Endothelial cell of umbilical vein (primary cell): ENCODE results near the gene CCDC190. TPM values are rescaled to one million over a fixed set of nuclear protein-coding genes. Genes with fewer than 3 reads are reported as not detected.

Experiments
- BruUV-seq: library from RNA; stranded (reverse); fragments of 400-500 nt; replicated peaks from 2 replicates; lab custom pipeline; 2021; lab: Mats Ljungman, UMichigan
- CTCF ChIA-PET: fragments of 300-600, 350-600 bp; sonication (Branson Sonifier 250); formaldehyde crosslinking; loops from one replicate; lab custom pipeline; 2021; ENCODE audit warnings: antibody characterized with exemption, inconsistent platforms; lab: Charles Lee
- POLR2A ChIA-PET: fragments of 300-600, 350-600 bp; sonication (Branson Sonifier 250); formaldehyde crosslinking; loops from one replicate; lab custom pipeline; 2021; ENCODE audit warnings: antibody characterized with exemption, inconsistent platforms; lab: Charles Lee
- DNase-seq: peaks from one replicate; pipeline ENCODE4 v3.0.0-alpha.2; 2011; ENCODE audit warnings: low read depth, low spot score
- FAIRE-seq: peaks from 2 replicates; lab custom pipeline; 2011; peaks lifted over from hg19 to GRCh38; lab: Jason Lieb, UNC
- H2AFZ ChIP-seq: 2 replicates; pipeline ENCODE4 v1.6.0; 2012; ENCODE audit warnings: low read depth, low read length, control low read depth, inconsistent platforms
- H3K27ac ChIP-seq: 2 replicates; pipeline ENCODE4 v1.5.1; 2011; ENCODE audit warnings: low read depth, mild to moderate bottlenecking, control low read depth, low read length, moderate library complexity; ENCODE audit not compliant: insufficient read depth
- H3K27me3 ChIP-seq, 2 experiments: 2 replicates each; pipeline versions ENCODE4 v1.6.0 to v1.6.1; 2011; ENCODE audit warnings: low read length in 2 of 2, mixed read lengths in 1 of 2; ENCODE audit not compliant: control insufficient read depth in 2 of 2, insufficient read depth in 2 of 2
- H3K36me3 ChIP-seq, 2 experiments: 2 replicates in 1 of 2; 3 replicates in 1 of 2; pipeline ENCODE4 v1.5.1; 2011; ENCODE audit warnings: low read length in 2 of 2, mild to moderate bottlenecking in 1 of 2, moderate library complexity in 1 of 2; ENCODE audit not compliant: control insufficient read depth in 2 of 2, insufficient read depth in 2 of 2; ENCODE audit errors: extremely low read depth in 1 of 2
- H3K4me1 ChIP-seq: 3 replicates; pipeline ENCODE4 v1.5.1; 2011; ENCODE audit warnings: mild to moderate bottlenecking, low read length; ENCODE audit not compliant: control insufficient read depth, insufficient read depth; ENCODE audit errors: extremely low read depth
- H3K4me2 ChIP-seq: 2 replicates; pipeline ENCODE4 v1.6.1; 2011; ENCODE audit warnings: low read length, control low read depth, mixed read lengths; ENCODE audit not compliant: insufficient read depth
- H3K4me3 ChIP-seq, 3 experiments: fragments of 200-600 bp in 1 of 3; sonication (generic), shearing (Covaris generic) in 1 of 3; replicated peaks in 1 of 3; 2 replicates each; pipeline ENCODE4 v1.5.1; 2011 to 2016; ENCODE audit warnings: control low read depth in 3 of 3, low read length in 3 of 3, mild to moderate bottlenecking in 2 of 3, inconsistent platforms in 1 of 3, low read depth in 1 of 3, moderate library complexity in 1 of 3; ENCODE audit not compliant: insufficient read depth in 1 of 3
- H3K79me2 ChIP-seq: 2 replicates; pipeline ENCODE4 v1.6.0; 2012; ENCODE audit warnings: low read length, inconsistent platforms; ENCODE audit not compliant: control insufficient read depth, insufficient read depth
- H3K9ac ChIP-seq: replicated peaks from 2 replicates; pipeline ENCODE3; 2011; ENCODE audit warnings: low read length, control low read depth; ENCODE audit not compliant: insufficient read depth; ENCODE audit errors: extremely low read depth
- H3K9me1 ChIP-seq: replicated peaks from 3 replicates; pipeline ENCODE4 v1.6.0; 2011; ENCODE audit warnings: mild to moderate bottlenecking, low read length; ENCODE audit not compliant: control insufficient read depth, insufficient read depth; ENCODE audit errors: extremely low read depth
- H3K9me3 ChIP-seq: replicated peaks from 2 replicates; pipeline ENCODE4 v1.5.1; 2012; ENCODE audit warnings: low read length, inconsistent platforms; ENCODE audit not compliant: control insufficient read depth, insufficient read depth
- H4K20me1 ChIP-seq: replicated peaks from 2 replicates; pipeline ENCODE3; 2011; ENCODE audit warnings: mild to moderate bottlenecking, low read length; ENCODE audit not compliant: control insufficient read depth, insufficient read depth; ENCODE audit errors: extremely low read depth
- EZH2 ChIP-seq: IDR thresholded peaks from 2 replicates; pipeline ENCODE4 v1.6.1; 2012; ENCODE audit warnings: borderline replicate concordance, low read depth, mild to moderate bottlenecking, moderate library complexity, low read length, inconsistent platforms; ENCODE audit not compliant: severe bottlenecking
- FOS ChIP-seq: IDR thresholded peaks from 2 replicates; pipeline ENCODE4 v1.6.1; 2011; ENCODE audit warnings: mild to moderate bottlenecking, low read length, moderate library complexity, borderline replicate concordance; ENCODE audit not compliant: insufficient read depth
- GATA2 ChIP-seq: IDR thresholded peaks from 2 replicates; pipeline ENCODE4 v1.7.0; 2011; ENCODE audit warnings: low read depth, mild to moderate bottlenecking, moderate library complexity, mixed read lengths, low read length; ENCODE audit not compliant: insufficient read length, insufficient read depth
- JUN ChIP-seq: IDR thresholded peaks from 2 replicates; pipeline ENCODE4 v1.6.1; 2011; ENCODE audit warnings: borderline replicate concordance, low read depth; ENCODE audit not compliant: insufficient read length, insufficient read depth
- MYC ChIP-seq: IDR thresholded peaks from one replicate; pipeline ENCODE4 v1.6.1; 2011; ENCODE audit warnings: mild to moderate bottlenecking, low read depth, low read length
- POLR2A ChIP-seq: IDR thresholded peaks from 2 replicates; pipeline ENCODE4 v1.6.1; 2012; ENCODE audit warnings: low read depth, mild to moderate bottlenecking, control low read depth, low read length
- POLR2AphosphoS5 ChIP-seq: IDR thresholded peaks from 2 replicates; pipeline ENCODE4 v1.6.1; 2012; ENCODE audit warnings: low read depth, mild to moderate bottlenecking, control low read depth, low read length, moderate library complexity; ENCODE audit not compliant: insufficient read depth
- dilution Hi-C: fragments of 300-500 bp; cut with MboI; formaldehyde crosslinking; loops from one replicate; pipeline ENCODE4 v1.15.0; 2019; ENCODE audit warnings: low sequenced_read_pairs; ENCODE audit not compliant: extremely low pct_ligation_motif_present
- intact Hi-C: fragments of 100-400 bp; cut with micrococcal nuclease; formaldehyde crosslinking; loops from one replicate; pipeline ENCODE4 v1.10.0; 2022
- polyA plus RNA-seq, 4 experiments: library from polyadenylated mRNA; depleted of rRNA in 3 of 4; stranded (reverse) in 3 of 4; unstranded in 1 of 4; fragments of >200 nt; gene quantifications; 2 replicates each; pipeline versions ENCODE4 v1.2.1 to v1.2.3, GENCODE V29; 2011 to 2012; ENCODE audit warnings: missing spikeins in 1 of 4
- total RNA-seq: library from RNA; stranded (reverse); gene quantifications from 2 replicates; pipeline ENCODE4 v1.2.3, GENCODE V29; 2021
- TF ChIP-seq, protein P1 (sequence below), 2 donors: IDR thresholded peaks; 1 replicate in 1 of 2; 2 replicates in 1 of 2; pipeline ENCODE4 v1.5.1; 2011; ENCODE audit warnings: low read length in 2 of 2, mild to moderate bottlenecking in 2 of 2, moderate library complexity in 2 of 2, control low read depth in 1 of 2, inconsistent platforms in 1 of 2, low read depth in 1 of 2; ENCODE audit not compliant: insufficient read depth in 1 of 2; ENCODE audit errors: extremely low read depth in 1 of 2
- TF ChIP-seq, protein P2 (sequence below): IDR thresholded peaks from 2 replicates; pipeline ENCODE4 v1.6.1; 2011; ENCODE audit not compliant: insufficient read depth, insufficient read length

CCDC190 gene
- total and polyA plus RNA-seq, 2 donors (not counting 3 experiments of a cell fraction or from before 2014, with no cell fraction given), result 3.7 to 9.0 TPM

DNA sequence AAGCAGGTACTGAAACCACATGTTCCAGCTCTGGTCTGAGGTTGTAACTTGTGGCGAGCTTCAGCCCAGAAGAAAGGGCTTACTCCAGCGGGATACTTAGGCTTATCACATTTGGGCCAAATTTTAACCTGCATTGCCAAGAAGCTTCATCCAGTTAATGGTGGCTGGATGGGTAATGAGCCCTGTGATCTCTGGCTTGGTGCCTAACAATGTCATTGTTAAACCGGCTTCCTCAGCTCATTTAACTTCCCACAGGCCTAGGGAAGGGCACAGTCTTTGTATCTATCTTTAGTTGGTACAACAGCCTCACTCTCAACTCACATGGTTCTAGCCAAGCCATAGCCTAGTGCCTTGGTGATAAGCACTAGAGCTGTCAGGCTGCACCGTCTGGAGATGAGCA, 43.6 kb upstream of the CCDC190 start:
- POLR2A ChIA-PET, result no interaction called here
- Histone ChIP-seq H4K20me1 (no peaks in the 10 kb centered on the region), H3K27me3 (no peaks in the 10 kb centered on the region), H3K27ac (no peak overlapping the region), H3K4me3 (no peak overlapping the region), H3K36me3 (no peaks in the 10 kb centered on the region), H3K9ac (no peak overlapping the region), H3K9me3 (no peaks in the 10 kb centered on the region), H3K79me2 (no peaks in the 10 kb centered on the region), H3K9me1 (no peaks in the 10 kb centered on the region), H3K4me1 (peaks cover 19% of the 10 kb centered on the region), H2AFZ (no peak overlapping the region), H3K4me2 (no peak overlapping the region)
- dilution Hi-C loops (no loop called here), intact Hi-C loops (no loop called here)
- CTCF ChIA-PET, result interaction anchor here (1.0 to 2.7 kb wide), 4 partner anchors 8 to 164 kb away, joined by 3 to 10 read pairs (median 5); partner anchors contain the start of gene RGS4
- TF ChIP-seq MYC (no peak), EZH2 (no peak), POLR2AphosphoS5 (no peak), JUN (no peak), FOS (no peak), POLR2A (no peak), GATA2 (no peak)
- TF ChIP-seq, protein P1, sequence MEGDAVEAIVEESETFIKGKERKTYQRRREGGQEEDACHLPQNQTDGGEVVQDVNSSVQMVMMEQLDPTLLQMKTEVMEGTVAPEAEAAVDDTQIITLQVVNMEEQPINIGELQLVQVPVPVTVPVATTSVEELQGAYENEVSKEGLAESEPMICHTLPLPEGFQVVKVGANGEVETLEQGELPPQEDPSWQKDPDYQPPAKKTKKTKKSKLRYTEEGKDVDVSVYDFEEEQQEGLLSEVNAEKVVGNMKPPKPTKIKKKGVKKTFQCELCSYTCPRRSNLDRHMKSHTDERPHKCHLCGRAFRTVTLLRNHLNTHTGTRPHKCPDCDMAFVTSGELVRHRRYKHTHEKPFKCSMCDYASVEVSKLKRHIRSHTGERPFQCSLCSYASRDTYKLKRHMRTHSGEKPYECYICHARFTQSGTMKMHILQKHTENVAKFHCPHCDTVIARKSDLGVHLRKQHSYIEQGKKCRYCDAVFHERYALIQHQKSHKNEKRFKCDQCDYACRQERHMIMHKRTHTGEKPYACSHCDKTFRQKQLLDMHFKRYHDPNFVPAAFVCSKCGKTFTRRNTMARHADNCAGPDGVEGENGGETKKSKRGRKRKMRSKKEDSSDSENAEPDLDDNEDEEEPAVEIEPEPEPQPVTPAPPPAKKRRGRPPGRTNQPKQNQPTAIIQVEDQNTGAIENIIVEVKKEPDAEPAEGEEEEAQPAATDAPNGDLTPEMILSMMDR (IDR thresholded peaks at IDR 0.05; ENCODE audit: extremely low read depth in 1 of 2, insufficient read depth in 1 of 2, low read depth in 1 of 2, low read length in 2 of 2), result no peak
- TF ChIP-seq, protein P2, sequence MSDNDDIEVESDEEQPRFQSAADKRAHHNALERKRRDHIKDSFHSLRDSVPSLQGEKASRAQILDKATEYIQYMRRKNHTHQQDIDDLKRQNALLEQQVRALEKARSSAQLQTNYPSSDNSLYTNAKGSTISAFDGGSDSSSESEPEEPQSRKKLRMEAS, result no peak
- DNase-seq (no peak), FAIRE-seq (peak; percentile 59)
- no TSS peak for BruUV-seq
